Effector CD8-positive, alpha-beta T cell (primary cell): ENCODE data around the gene CLSTN1.

Experiments used
- DNase-seq: peaks from one replicate; lab custom pipeline; 2025; lab: John Stamatoyannopoulos, UW

CLSTN1 gene

DNA sequence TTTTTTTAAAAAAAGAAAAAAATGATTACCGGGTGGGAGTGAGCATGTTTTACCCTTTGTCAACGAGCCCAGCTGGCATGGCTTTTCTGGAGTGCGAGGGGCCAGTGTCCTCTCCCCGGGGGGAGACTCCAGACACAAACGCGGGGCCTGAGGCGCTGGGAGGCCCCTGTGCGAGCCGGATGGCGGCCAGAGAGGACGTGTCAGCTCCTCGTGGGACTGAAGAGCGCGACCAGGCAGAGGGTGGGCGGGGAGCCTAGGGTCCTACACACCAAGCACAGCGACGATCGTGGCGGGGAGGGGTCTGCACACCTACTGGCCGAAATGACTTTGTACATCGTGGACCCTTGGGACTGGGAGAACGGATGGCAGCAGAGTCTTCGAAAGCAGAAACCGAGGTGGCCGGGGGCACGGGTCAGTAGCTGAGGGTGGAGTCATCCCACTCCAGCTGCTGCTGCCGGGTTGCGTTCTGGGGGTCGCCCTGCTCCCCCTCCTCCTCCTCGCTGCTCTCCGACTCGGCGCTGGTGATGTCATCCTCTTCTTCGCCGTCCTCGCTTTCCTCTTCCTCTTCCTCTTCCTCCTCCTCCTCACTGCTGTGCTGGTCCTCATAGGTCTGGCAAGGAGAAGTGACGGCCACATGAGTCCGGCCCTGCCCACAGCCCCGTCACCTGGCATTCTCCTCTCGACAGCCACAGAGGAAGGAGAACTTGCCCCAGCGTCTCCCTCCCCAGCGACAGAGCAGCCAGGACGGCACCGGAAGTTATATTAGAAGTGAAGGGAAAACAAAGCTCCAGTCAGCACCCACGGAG is 93.5 kb downstream of the CLSTN1 start:
- no peak for DNase-seq

DNA sequence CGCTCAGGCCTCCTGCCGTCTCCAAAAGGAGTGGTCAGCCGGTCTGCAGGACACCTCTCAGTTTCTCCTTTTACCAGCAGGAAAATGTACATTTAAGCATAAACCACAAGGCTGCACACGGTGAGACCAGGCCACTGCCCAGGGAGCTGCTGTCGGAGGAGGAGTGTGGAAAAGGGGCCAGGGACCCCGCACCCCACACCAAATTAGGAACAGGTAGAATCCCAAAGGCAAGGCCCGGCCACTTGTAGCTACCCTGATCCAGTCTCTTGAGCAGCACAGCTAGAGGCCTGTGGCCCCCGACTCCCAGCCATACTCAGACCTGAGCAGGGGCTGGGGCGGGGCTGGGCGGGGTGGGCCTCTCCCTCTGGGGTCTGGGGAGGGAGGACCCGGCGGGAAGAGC is 94.2 kb downstream of the CLSTN1 start:
- no peak for DNase-seq

DNA sequence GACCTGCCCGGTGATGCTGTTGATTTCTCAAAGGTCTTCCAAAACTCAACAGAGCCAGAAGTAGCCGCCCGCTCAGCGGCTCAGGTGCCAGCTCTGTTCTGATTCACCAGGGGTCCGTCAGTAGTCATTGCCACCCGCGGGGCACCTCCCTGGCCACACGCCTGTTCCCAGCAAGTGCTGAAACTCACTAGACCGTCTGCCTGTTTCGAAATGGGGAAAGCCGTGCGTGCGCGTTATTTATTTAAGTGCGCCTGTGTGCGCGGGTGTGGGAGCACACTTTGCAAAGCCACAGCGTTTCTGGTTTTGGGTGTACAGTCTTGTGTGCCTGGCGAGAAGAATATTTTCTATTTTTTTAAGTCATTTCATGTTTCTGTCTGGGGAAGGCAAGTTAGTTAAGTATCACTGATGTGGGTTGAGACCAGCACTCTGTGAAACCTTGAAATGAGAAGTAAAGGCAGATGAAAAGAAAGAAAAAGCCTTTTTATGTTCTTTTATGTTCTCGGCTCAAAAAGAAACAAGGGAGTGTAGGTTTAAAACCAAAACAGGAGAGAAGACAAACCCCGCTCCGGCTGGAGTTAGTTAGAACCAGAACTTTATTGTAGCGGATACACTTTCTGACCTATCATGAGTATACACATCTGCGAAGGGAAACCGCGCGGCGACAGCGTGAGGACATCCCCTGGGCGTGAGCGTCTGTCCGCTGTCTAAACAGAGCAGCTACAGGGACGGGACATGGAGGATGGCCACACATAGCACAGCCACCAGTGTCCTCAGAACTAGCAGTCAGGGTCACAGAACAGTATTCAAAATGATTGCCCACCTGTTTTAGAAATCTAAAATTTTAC is 95.1 kb downstream of the CLSTN1 start:
- DNase-seq, result peak; percentile 44

DNA sequence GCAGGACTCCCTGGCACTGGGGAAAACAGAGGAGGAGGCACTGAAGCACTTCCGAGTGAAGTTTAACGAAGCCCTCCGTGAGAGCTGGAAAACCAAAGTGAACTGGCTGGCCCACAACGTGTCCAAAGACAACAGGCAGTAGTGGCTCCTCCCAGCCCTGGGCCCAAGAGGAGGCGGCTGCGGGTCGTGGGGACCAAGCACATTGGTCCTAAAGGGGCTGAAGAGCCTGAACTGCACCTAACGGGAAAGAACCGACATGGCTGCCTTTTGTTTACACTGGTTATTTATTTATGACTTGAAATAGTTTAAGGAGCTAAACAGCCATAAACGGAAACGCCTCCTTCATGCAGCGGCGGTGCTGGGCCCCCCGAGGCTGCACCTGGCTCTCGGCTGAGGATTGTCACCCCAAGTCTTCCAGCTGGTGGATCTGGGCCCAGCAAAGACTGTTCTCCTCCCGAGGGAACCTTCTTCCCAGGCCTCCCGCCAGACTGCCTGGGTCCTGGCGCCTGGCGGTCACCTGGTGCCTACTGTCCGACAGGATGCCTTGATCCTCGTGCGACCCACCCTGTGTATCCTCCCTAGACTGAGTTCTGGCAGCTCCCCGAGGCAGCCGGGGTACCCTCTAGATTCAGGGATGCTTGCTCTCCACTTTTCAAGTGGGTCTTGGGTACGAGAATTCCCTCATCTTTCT is 96.7 kb downstream of the CLSTN1 start:
- DNase-seq, result no peak

DNA sequence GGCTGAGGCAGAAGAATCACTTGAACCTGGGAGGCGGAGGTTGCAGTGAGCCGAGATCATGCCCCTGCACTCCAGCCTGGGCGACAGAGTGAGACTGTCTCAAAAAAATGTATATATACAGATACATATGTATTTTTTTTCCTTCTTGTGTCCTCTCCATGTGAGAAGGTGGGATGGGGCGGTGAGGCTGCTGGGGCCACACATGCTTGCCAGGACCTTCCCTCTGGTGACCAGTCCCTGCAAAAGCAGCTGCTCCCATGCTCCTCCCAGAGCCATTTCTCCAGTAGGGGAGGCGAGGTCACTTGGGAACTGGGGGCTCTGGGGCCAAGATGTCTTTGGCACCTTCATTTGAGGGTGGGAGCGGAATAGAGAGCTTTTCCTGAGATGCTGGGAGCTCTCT is 97.4 kb downstream of the CLSTN1 start:
- DNase-seq, result no peak

DNA sequence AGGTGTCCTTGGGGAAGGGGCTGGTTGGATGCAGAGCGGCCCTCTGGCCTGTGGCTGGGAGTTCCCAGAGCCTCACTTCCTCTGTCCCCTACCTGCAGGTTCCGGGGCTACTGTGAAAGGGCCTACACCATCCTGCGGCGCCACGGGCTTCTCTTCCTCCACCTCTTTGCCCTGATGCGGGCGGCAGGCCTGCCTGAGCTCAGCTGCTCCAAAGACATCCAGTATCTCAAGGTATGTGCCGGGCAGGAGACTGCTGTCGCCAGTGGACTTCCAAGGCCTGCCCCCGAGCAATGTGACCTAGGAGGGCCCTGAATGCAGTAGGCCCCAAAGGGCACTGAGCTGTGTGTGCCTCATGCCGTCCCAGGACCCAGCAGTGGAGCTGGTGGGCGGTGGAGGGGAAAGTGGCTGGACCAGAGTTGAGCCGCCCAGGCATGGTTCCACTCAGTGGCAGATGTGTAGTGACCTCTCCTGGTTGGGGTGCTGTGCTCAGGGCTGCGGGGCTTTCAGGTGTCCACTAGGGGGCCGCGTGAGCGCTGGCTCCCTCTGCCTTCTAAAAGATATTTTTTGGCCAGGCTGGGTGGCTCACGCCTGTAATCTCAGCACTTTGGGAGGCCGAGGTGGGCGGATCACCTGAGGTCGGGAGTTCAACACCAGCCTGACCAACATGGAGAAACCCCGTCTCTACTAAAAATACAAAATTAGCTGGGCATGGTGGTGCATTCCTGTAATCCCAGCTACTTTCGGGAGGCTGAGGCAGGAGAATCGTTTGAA is 98.9 kb downstream of the CLSTN1 start:
- peak; percentile 57 for DNase-seq

DNA sequence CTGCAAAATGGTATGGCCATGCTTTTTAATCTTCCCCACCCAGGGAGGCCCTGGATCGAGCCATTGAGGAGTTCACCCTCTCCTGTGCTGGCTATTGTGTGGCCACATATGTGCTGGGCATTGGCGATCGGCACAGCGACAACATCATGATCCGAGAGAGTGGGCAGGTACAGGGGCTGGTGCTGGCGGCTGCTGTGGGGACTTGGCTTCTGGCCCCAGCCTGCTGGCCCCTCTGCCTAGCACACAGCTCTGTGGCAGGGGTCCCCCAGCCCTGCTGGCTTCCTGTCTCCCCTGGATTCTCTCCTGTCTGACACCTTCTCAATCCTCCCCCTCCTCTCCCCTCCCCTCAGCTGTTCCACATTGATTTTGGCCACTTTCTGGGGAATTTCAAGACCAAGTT is 99.8 kb downstream of the CLSTN1 start:
- DNase-seq, result no peak

DNA sequence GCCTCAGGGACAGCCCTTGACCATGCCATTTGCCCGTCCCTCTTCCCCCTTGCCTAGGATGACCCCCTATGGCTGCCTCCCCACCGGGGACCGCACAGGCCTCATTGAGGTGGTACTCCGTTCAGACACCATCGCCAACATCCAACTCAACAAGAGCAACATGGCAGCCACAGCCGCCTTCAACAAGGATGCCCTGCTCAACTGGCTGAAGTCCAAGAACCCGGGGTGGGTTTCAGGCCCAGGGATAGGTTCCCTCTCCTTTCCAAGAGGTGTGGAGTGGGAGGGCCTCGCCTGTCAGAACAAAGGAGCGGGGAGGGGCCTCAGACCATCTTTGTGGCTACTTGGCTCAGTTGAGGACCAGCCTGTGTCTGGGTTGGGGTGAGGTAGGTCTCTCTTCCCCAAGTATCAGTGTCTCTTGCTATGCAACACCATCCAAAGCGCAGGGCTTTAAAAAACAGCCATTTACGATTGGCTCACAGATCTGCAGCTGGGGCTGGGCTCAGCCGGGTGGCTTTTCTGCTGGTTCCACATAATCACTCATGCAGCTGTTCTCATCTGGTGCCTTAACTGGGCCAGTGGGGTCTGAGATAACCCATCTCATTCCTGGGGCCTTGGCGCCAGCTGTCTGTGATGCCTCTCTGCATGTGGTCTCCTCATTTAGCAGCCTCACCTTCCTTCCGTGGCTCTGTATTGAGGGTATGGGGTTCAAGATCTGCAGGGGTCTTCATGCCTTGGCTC is 100.5 kb downstream of the CLSTN1 start:
- no peak for DNase-seq

DNA sequence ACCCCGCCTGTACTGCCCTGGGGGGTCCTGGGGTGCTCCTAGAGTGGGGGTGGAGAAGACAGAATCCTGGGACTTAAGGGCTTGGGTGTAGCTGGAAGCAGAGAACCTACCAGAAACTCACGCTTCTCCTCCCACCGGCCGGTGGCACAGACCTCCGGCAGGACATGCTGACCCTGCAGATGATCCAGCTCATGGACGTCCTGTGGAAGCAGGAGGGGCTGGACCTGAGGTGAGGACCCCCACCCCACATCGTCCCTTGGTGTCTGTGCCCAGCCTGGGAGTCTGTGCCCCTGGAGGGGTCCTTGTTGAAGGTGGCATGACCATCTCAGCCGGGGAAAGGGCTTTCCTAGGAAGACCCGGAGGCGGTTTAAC is 101.4 kb downstream of the CLSTN1 start:
- no peak for DNase-seq

DNA sequence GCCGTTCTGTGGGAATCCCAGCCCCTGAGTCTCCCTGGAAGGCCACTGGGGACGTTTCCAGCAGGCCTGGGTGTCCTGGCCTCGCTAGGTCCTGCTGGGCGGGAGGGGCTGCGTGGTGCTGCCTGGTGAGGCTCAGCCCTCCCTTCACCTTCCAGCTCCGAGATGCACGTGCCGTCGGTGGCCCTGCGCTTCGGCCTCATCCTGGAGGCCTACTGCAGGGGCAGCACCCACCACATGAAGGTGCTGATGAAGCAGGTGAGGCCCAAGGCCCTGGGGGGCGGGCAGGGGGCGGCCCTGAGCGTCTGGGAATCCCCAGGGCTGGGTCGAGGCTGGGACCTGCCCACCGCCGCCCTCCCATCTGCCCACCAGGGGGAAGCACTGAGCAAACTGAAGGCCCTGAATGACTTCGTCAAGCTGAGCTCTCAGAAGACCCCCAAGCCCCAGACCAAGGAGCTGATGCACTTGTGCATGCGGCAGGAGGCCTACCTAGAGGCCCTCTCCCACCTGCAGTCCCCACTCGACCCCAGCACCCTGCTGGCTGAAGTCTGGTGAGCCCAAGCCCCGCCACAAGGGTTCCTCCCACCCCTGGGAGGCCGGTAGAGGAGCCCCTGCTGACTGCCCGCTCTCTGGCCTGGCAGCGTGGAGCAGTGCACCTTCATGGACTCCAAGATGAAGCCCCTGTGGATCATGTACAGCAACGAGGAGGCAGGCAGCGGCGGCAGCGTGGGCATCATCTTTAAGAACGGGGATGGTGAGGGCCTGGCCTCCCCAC is 102.0 kb downstream of the CLSTN1 start:
- DNase-seq, result peak; percentile 84

DNA sequence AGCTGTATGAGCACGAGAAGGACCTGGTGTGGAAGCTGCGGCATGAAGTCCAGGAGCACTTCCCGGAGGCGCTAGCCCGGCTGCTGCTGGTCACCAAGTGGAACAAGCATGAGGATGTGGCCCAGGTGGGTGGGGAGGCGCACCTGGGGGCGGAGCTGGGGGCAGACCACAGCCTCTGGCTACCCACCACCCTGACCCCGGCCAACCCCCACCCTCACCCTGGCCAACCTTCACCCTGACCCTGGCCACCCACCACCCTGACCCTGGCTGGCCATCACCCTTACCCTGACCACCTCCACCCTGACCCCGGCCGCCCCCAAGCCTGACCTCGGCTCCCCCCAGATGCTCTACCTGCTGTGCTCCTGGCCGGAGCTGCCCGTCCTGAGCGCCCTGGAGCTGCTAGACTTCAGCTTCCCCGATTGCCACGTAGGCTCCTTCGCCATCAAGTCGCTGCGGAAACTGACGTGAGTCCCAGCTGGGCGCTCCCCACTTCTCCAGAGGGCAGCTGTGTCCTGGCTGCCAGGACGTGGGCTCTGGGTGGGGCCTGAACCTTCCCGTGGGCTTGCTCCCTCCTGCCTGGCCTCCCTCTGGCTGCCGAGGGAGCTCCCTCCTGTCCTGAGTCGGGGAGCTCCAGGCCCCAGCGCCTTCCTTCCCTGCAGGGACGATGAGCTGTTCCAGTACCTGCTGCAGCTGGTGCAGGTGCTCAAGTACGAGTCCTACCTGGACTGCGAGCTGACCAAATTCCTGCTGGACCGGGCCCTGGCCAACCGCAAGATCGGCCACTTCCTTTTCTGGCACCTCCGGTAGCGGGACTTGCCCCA is 102.8 kb downstream of the CLSTN1 start:
- no peak for DNase-seq

DNA sequence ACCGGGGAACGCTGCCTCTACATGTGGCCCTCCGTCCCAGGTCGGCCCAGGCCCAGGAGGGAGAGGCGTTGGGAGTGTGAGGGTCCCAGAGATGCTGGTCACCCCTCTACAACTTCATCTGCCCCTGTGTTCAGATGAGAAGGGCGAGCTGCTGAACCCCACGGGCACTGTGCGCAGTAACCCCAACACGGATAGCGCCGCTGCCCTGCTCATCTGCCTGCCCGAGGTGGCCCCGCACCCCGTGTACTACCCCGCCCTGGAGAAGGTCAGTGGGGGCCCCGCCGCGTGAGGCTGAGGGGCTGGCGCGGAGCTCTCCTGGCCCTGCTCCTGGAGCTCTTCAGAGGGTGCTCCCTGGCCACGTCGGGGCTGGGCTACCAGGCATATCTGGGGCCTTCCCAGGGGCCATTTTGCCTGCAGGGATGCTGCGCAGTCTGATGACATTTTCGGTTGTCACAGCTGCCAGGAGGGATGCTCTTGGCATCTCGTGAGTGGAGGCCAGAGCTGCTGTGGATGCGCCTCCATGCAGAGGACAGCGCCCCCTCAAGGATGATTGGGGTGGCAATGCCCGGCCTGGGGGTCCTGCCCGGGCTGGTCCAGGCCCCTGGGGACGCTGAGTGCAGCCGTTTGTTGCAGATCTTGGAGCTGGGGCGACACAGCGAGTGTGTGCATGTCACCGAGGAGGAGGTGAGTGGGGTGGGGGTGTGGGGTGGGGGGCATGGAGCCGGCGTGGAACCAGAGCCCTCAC is 103.6 kb downstream of the CLSTN1 start:
- no peak for DNase-seq

DNA sequence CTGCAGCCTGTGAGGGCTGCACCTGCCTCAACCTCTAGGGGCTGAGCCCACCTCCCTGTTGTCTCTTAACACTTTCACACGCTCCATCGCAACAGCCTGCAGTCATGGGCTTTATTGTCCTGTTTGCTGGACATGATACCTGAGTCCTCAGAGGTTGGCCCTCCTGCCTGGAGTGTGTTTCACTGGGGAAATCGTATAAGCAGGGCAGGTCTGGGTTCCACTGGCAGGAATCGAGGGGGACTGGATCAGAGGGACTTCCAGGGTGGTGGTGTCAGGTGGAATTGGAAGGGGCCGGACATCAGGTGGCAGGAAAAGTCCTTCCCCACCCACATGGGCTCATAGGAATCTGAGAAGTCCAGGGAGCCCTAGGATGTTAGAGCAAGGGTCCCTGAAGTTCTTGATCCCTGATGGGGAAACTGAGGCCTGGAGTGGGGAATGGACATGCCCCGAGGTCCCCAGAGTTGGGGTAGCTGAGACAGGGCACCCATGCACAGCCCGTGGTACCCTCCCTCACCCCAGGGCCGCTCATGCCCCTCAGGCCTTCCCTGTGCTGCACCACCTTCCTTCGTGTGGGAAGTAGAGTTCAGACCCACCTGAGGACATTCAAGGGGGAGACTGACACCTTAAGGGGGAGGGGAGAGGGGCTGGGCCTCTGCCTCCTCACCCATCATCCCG is 105.6 kb downstream of the CLSTN1 start:
- DNase-seq, result no peak

DNA sequence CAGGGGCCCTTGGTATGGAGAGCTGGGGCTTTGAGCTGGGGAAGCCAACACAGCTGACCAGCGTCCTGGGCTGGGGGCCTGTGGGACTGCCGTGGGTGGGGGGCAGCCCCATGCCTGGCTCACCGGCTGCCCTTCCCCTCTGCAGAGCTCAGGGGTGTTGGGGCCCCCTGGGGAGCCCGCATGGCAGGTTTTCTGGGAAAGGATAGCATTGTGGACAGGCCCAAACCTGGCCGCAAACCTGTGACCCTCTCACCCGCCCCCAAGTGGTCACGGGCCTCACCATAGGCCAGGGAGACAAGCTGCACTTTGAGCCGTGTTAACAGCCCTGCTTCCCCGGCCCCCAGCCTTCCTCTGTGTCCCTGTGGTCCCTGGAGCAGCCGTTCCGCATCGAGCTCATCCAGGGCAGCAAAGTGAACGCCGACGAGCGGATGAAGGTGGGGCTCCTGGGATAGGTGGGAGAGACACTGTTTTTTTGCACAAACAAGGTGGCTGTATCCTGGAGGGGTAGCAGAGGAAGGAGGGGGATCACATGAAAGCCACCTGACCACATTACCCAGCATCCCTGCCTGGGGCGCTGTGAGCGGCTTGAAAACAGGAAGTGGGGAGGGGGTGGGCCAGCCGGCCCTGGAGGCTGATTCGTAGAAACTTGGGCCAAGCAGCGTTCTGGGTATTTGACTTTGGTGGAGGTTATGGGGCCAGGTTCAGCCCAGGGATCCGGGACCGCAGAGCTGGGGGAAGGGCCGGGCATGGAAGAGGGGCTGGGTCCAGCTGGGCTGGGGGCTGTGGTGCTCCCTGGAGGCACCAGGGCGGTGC is 106.4 kb downstream of the CLSTN1 start:
- peak; percentile 74 for DNase-seq

DNA sequence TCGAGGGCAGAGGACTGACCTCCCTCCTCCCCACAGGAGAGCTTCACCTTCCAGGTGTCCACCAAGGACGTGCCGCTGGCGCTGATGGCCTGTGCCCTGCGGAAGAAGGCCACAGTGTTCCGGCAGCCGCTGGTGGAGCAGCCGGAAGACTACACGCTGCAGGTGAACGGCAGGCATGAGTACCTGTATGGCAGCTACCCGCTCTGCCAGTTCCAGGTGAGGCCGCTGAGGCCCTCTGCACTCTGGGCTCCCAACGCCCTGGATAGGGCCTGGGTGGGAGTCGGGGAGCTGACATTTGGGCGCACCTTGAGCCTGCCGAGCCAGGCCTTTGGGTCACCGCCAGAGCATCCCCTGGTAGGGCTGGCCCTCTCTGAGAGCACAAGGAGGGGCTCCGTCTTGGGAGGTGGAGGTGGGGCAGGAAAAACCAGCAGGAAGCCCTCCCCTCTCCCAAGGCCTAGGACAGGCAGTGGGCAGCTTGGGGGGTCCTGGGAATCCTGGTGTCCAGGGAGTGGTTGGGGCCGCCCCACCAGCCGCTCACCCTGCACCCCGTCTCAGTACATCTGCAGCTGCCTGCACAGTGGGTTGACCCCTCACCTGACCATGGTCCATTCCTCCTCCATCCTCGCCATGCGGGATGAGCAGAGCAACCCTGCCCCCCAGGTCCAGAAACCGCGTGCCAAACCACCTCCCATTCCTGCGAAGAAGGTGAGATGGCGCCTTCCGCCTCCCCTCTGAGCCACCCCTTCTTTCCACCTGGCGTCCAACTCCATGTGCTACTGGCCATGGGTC is 107.2 kb downstream of the CLSTN1 start:
- DNase-seq, result no peak

DNA sequence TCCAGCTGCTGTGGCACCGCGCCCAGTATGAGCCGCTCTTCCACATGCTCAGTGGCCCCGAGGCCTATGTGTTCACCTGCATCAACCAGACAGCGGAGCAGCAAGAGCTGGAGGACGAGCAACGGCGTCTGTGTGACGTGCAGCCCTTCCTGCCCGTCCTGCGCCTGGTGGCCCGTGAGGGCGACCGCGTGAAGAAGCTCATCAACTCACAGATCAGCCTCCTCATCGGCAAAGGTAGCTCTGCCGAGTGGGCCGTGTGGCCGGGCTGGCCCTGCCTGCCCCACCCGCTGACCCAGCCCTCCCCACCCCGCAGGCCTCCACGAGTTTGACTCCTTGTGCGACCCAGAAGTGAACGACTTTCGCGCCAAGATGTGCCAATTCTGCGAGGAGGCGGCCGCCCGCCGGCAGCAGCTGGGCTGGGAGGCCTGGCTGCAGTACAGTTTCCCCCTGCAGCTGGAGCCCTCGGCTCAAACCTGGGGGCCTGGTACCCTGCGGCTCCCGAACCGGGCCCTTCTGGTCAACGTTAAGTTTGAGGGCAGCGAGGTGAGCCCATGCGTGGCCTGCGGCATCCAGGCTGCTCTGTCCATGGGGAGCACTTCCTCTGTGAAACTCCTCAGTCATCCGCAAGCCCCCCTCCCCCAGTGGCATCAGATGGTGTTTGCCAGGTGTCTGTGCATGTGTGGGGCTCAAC is 108.1 kb downstream of the CLSTN1 start:
- peak; percentile 36 for DNase-seq
